IPS DF 19.7 (cell line): ENCODE data around the gene NCL.
A peak's percentile ranks its signal among the peaks of the same experiment; 100 is the strongest.
"Not testable (repeated sequence)": the region's sequence is repeated elsewhere in the genome, so short reads cannot be mapped to it uniquely, and the experiment has no call there.

Experiments used
- DNase-seq: peaks from one replicate; pipeline ENCODE4 v3.0.0-alpha.2; 2013; ENCODE audit warnings: low read depth, low spot score

NCL gene

DNA sequence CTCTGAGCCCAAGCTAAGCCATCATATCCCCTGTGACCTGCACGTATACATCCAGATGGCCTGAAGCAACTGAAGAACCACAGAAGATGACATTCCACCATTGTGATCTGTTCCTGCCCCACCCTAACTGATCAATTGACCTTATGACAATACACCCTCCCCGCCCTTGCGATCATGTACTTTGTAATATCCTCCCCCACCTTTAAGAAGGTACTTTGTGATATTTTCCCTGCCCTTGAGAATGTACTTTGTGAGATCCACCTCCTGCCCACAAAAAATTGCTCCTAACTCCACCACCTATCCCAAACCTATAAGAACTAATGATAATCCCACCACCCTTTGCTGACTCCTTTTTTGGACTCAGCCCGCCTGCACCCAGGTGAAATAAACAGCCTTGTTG is 33.8 kb downstream of the NCL start:
- not testable (repeated sequence) for DNase-seq

DNA sequence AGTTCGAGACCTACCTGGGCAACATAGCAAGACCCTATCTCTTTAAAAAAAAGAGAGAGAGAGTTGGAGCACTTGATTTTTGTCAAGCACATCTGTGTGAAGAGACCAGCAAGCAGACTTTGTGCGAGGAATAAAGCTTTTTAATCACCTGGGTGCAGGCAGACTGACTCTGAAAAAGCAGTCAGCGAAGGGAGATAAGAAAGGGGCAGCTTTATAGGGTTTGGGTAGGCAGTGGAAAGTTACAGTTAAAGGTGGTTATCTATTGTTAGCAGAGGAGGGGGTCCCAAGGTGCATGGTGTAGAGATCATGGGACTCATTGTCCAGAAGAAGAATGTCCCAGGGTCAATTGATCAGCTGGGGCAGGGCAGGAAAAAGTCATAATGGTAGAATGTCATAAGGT is 34.4 kb downstream of the NCL start:
- DNase-seq = no peak

DNA sequence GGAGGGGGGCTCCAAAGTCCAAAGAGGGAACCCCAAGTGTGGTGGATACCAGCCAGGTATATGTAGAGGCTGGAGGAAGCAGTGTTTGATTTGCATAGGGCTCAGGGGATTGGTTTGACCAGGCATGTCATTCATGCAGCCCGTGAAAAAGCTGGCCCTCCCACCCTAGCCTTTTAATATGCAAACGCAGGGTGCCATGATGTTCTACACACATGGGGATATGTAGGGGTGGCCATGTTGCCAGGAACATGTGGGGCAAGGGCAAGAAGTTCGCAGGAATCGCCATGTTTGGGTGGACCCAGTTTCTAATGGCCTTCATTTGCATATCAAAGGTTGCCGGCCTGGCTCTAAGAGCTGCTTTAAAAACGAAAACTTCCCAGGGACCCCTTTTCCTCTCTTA is 35.1 kb downstream of the NCL start:
- DNase-seq = no peak

DNA sequence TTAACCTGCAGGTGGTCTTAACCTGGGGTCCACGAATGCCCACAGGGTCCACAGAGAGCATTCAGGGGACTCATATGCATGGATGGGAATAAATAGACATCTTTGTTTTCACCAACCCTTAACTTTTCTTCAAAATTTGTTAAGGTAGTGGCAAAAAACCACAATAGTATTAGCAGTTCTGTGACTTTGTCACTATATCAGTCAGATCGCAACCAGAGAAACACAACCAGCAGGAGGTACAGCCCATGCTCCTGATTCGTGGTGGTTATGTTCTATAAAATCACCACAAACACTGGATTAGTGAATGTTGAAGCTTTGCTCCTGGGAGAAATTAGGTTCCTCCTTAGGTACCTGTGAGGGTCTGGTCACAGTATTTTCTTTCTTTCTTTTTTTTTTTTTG is 37.2 kb downstream of the NCL start:
- no peak for DNase-seq

DNA sequence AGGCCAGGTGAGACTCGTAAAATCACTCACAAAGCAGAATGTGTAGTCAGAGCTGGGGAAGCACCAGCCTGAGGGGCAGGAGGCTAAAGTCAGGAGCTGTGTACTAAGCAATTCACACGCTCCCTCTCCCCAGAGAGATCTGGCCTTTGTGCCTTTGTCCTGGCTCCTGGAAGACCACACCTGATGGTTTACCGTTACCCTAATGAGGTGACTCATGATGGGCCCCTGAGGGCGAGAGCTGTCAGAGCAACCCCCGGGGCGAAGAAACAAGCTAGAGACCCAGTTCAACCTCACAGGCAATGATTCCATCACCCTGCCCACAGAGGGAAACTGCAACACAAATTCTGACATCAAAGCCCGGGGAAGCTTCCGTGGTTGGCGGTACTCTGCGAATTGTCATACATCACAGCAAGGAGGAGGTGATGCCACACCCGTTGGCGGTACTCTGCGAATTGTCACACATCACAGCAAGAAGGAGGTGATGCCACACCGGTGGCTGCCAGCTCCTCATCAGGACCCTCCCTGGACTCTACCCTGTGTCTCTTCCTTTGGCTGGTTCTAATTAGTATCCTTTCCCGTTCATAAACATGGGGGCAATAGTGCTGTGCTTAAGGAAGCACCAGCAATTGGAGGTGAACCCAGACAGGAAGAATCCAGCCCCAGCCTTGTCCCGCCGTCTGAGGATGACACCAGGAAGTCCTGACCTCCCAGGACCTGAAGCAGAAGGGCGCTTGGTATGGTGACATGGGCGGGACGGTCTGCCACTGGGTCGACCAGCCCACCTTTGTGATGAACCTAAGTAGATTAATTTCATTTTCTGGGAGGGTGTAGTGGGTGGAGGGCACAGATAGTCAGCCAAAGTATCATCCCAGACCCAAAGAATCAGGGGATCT is 38.2 kb downstream of the NCL start:
- no peak for DNase-seq

DNA sequence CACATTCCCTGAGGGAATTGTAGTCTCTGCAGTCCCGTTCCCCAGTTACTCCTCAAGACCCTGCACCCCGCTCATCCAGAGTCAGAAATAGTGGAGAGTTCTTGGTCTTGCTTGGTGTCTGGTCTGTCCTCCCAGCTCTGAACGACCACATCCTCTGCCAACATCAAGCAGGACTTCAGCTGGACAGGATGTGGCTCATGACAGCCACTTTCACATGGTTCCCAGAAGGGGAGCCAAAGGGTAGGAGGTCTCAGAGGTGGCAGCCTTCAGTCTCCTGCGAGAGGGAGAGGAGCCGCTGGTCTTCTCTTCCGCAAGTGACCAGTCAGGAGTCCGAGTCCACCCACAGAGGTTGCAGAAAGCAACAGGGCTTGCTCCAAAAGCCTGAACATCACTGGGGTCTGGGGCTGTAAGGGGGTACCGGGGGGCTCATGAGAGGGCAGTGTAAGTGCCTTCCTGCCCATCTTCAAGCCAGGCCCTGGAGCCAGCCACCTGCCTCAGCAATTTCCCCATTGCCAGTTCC is 38.9 kb downstream of the NCL start:
- no peak for DNase-seq

DNA sequence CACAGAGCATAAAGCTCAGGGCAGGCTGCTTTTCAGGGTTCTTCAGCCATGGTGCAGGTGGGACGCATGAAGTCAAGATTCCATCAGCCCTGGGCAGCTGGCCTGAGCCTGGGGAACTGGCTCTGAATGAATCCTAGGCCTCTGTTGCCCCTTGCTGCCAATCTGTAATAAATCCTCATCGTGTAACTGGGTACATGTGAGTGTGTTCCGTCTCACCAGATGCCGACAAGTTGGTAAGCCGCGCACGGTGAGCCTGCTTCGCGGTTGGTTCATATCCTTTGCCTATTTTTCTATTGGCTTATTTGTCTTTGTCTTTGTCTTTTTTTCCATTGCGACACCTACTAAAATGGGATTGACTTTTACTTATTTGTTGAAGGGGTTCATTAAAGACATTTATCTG is 41.1 kb downstream of the NCL start:
- DNase-seq = no peak

DNA sequence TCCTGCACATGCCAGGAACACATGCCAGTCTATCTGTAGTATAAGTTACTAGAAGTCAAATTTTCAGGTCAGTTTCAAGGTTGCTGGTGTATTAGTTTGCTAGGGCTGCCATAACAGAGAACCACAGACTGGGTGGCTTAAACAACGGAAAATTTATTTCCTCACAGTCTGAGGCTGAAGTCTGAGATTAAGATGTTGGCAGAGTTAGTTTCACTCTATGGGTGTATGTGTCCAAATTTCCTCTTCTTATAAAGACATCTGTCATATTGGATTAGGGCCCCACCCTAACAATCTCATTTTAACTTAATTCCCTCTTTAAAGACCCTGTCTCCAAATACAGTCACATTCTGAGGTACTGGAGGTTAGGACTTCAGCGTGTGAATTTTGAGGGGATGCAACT is 42.2 kb downstream of the NCL start:
- no peak for DNase-seq

DNA sequence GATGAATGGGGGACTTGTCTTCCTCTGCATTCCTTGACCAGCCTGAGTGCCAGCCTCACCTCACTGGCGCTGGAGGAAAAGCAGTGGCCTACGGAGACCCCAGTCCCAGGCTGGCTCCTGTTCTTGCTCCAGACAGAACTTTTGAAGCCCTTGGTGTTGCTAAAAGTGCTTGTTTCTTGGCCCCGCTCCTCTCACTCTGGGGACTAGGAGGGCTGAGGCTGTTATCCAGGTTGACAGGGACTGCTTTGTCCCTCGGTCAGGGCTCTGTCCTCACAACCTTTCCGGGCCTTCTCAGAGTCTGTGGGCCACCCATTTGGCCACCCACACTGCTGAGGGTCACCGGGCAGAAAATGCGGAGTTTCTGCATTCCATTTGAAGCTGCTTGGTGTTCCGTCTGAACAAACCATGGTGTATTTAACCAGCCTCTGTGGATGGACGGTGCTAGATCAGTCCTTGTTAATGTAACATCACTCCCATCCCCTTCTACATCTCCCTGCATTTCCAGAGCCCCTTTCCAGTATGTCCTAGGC is 43.2 kb downstream of the NCL start:
- DNase-seq = no peak

DNA sequence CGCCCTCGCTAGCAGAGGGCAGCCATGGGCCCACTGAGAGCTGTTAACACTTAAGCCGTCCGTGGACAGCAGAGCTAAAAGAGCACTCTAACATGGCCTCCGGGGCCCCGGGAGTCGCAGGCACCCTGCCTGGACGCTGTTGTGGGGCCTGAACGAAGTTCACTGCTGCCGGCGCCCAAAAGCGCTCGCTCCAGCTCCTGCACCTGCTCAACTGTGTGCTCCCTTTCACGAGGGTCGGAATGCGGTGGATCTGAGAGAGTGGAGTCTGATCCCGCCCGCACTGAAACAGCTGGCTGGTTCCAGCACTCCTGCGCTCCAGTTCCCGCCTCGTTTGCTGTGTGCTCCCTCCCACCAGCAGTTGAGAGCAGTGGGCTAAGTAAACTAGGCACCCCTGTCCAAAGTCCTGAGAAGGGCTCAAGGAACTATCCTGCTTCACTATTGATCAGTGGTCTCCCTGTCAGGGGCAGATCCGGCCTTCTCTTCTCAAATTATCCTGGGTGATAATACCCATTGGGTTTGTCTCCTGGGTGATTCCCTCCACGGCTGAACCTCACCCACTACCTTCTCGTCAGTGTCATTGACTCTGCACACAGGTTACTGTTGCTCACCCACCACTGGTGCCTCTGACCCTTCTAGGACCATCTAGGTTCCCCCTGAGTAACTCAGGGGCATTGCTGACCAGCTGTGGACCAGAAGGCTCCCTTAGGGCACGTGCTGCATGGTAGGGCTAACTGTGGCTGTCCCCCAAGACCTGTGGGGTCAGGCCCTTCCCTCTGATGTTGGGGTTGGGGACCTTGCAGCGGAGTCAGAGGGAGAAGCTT is 45.3 kb downstream of the NCL start:
- DNase-seq = no peak

DNA sequence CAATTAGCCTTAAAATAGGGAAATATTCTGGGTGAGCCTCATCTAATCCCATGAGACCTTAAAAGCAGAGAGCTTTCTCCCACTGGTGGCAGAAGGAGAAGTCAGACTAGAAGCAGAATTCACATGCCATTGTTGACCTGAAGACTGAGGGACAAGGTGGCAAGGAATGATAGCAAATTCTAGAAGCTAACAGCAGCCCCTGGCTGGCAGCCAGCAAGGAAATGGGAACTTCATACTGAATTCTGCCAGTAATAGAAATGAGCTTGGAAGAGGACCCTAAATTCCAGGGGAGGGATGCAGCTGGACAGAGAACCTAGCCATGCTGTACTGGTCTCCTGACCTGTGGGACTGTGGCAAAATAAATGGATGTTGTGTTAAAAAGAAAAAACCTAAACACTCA is 49.3 kb downstream of the NCL start:
- no peak for DNase-seq

DNA sequence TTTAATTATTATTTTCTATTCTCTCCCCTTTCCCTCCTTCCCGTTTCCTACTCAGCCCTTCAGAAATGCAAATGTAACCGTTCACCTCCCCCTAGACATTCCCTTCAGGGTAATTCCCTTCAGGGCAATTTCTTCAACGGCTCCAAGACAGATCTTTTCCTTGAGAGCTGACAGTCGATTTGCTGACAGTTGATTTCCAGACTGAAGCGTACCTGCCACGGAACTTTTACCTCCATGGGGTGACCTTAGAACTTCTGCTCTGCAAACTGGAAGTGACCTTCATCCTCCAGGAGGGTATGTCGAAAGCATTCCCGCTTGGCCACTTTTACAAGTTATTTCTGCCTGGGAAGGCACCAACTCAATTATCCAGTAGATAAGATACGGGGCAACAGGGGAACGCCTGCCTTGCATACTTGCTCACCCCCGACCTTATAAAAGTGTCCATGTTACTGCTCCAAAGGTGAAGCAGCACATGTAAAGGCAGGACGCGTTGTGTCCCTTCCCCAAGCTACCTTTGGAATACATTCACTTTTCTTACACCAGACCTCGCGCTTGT is 50.3 kb downstream of the NCL start:
- DNase-seq = no peak

DNA sequence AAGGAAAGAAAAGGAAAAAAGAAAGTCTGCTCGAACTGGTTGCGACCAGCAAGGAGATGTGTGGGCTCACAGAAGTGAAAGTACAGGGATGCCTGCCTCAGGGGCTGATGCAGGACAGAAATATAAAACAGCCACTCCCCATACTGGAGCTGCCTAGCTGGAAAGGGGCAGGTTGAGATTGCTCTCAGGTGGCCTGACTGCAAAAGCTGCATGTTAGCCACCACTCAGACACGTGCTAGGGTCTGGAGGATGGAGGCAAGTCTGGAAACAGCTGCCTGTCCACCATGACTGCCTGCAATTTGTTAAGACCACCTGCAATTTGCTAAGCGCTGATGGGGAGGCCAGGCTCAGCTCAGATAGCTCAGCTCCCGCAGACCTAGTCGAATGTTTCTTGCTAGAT is 50.8 kb downstream of the NCL start:
- no peak for DNase-seq

DNA sequence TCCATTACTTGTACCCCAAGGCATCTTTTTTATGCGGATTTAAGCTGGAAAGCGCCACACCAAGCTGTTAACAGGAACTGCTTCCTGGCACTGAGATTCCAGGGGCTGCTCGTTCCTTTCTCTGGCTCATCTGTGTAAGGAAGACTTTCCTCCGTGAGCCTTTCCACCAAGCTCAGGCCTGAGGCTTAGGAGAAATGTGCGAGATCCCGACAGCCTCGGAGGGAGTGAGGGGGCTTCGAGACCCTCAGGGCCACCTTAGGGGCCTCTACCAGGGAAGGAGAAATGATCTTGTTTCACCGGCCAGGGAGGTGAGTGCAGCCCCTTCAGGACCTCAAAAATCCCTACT is 51.7 kb downstream of the NCL start:
- DNase-seq = no peak

DNA sequence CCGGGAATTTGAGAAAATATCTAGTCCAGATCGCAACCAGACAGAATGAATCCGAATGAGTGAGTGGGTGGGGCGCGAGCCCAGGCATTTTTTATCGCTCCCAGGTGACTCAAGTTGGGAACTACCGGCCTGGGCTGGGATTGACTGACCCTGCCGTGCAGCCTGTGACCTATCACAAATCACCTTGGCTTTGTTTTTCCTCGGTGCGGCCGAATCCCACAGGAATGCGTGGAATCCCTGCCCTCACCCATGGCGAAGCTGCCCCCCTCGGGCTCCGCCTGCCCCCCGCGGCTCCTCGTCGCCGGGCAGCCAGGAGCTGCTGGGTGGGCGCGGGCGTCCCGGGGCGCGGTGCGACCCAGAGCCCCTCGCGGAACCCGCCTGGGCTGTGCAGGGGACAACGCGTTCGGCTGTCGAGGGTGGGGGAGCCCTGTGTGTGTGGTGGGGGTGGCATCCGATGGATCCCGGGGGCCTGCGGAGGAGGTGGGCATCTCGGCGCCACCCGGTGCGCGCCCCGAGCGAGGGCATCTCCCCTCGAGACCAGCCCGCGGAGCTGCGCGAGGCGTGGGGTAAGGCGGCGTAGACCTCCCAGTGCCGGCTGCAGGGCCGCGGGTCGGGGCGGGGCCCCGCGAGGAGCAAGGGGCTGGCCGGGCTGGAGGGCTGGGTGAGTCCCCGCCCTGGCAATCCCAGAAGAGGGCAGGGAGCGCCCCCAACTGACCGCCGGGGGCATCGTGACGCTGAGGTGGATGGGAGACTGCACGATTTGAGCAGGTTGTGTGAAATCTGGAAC is 52.3 kb downstream of the NCL start:
- DNase-seq = no peak

DNA sequence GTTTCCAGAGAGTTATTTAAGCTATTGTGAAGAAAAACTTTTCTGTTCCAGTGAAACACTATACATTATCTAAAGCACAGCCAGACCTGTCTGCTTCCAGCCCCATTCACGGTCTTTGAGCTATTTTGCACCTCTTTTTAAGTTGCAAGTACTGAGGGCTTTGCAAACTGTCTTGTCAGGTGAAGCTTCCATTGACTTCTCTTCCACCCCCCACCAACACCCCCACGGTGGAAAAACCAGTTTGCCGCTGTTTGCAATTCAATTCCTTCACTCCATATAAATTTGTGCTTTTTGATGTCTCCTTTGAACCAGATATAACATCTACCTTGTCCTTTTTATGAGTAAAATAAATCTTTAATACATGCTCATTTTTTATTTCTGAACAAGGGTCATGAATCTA is 53.0 kb downstream of the NCL start:
- DNase-seq = no peak

DNA sequence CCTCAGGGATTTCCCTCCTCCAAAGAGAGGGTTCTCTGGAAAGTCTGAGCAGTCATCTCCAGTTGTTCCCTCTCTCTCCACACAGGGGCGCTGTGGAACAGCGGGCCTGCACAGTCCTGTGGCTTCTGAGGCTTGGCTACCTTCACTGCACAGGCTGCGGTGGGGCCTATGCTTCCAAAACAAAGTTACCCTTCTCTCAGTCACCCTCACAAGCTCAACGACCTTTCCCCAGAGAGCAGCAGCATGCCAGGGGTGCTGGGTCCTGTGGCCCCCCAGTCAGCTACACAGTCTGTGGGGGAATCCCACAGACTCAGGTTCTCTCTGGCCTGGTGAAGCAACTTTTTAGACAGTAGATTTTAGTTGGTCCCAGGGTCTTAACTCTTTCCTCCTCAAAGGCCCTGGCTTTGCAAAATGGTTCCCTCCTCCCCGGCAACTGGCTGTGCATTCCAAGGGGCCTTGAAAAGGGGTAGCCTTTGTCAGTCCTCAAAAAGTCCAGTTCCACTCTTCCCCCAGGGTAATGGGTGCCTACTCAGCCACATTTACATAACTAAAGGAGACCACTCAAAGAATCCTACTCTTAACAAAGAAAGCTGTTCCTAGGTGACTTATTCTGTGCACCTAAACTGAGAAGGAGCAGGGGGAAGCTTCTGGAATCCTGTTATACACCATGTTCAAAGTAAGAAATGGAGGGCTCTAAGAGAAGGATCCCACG is 53.8 kb downstream of the NCL start:
- DNase-seq = peak; percentile 93

DNA sequence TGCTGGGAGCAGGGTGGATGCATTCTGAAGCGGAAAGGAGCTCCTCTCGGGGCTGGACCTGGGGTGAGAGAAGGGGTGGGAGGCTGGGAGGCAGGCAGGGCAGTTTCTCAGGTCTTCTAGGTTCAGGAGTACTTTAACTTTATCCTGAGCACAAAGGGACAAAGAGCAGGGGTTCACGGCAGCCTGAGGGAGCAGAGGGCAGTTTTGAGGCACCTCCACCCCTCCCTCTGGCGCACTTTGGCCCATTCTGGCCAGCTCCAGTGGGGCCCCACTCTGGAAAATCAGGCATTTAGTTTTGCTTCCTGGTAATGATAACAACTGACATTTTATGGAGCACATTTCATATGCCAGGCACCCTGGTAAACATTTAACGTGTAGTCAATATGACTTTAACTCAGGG is 54.5 kb downstream of the NCL start:
- DNase-seq = no peak

DNA sequence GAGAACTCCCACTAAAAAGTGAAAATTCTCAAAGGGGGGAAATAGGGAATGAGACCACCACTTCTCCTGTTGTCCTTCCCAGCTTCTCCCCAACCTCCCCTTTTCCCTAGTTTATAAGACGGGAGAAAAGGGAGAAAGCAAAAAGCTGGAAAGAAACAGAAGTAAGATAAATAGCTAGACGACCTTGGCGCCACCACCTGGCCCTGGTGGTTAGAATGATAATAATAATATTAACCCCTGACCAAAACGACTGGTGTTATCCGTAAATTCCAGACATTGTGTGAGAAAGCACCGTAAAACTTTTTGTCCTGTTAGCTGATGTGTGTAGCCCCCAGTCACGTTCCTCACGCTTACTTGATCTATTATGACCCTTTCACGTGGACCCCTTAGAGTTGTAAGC is 56.0 kb downstream of the NCL start:
- DNase-seq = not testable (repeated sequence)

DNA sequence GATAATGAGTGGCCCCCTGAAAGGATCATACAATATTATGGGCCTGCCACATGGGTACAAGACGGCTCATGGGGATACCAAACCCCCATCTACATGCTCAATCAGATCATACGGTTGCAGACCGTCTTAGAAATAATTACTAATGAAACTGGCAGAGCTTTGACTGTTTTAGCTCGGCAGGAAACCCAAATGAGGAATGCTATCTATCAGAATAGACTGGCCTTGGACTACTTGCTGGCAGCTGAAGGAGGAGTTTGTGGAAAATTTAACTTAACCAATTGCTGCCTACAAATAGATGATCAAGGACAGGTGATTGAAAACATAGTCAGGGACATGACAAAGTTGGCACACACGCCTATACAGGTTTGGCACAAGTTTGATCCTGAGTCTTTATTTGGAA is 56.6 kb downstream of the NCL start:
- DNase-seq = not testable (repeated sequence)
